VCaP (cell line): ENCODE results near the gene SH2D1B.

Source experiments
- H3K27ac ChIP-seq: fragments of 450-650 bp; 2 replicates; pipeline ENCODE4 v1.5.1; 2017
- TF ChIP-seq, protein P1 (sequence below): fragments of 450-650 bp; conservative IDR thresholded peaks from 2 replicates; pipeline ENCODE4 v1.5.1; 2017; ENCODE audit warnings: mild to moderate bottlenecking, moderate library complexity

SH2D1B gene

DNA sequence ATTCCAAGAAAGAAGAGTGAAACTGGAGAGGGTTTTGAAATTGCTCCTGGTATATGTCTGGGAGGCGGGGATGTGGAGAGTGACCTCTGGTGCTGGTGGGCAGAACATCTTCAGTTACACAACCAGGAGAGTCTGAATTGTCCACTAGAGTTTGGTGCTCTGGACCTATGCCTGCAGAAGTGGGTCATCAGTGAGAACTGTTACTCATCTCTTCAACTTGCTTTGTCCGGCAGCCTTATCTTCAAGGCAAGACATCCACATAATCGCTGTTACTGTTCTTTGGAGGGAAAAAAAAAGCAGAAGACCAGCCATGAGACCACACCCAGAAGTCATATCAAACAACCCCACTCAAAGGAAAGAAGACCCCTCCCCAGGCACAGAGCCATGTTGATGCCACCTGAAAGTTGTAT lies 14.9 kb downstream of the SH2D1B start:
- H3K27ac ChIP-seq = no peak overlapping the region
- TF ChIP-seq, protein P1, sequence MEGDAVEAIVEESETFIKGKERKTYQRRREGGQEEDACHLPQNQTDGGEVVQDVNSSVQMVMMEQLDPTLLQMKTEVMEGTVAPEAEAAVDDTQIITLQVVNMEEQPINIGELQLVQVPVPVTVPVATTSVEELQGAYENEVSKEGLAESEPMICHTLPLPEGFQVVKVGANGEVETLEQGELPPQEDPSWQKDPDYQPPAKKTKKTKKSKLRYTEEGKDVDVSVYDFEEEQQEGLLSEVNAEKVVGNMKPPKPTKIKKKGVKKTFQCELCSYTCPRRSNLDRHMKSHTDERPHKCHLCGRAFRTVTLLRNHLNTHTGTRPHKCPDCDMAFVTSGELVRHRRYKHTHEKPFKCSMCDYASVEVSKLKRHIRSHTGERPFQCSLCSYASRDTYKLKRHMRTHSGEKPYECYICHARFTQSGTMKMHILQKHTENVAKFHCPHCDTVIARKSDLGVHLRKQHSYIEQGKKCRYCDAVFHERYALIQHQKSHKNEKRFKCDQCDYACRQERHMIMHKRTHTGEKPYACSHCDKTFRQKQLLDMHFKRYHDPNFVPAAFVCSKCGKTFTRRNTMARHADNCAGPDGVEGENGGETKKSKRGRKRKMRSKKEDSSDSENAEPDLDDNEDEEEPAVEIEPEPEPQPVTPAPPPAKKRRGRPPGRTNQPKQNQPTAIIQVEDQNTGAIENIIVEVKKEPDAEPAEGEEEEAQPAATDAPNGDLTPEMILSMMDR = no peak

DNA sequence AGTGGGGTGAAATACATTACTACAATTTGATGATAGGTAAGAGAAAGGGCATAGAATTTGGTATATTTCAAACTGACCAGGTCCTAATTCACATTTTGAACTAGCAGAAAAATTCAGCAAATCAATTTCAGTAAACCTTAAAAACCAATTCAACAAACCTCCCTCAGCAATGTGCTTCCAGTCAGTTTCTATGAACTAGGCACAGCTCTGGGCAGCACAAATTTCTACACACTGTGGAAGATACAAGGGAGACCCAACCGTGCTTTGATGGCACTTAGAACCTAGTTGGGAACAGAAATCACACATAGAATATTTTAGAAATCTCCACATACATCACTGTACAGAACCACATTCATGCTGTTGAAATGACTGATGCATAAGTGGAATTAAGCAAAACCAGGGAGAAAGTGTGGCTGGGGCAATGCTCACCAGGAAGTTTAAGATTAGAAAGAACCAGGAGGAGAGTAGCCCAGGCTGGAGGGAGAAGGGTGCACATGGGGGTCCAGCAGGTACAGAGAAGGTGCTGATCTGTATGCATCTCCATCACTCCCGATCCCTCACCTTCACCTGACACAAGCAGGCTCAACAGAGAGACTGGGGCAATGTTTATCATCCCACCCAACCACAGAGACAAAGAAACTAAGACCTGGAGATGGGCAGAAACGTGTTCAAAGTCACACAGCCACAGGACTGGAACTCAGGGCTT lies 15.6 kb downstream of the SH2D1B start:
- TF ChIP-seq, protein P1 = no peak
- no peak overlapping the region for H3K27ac ChIP-seq

DNA sequence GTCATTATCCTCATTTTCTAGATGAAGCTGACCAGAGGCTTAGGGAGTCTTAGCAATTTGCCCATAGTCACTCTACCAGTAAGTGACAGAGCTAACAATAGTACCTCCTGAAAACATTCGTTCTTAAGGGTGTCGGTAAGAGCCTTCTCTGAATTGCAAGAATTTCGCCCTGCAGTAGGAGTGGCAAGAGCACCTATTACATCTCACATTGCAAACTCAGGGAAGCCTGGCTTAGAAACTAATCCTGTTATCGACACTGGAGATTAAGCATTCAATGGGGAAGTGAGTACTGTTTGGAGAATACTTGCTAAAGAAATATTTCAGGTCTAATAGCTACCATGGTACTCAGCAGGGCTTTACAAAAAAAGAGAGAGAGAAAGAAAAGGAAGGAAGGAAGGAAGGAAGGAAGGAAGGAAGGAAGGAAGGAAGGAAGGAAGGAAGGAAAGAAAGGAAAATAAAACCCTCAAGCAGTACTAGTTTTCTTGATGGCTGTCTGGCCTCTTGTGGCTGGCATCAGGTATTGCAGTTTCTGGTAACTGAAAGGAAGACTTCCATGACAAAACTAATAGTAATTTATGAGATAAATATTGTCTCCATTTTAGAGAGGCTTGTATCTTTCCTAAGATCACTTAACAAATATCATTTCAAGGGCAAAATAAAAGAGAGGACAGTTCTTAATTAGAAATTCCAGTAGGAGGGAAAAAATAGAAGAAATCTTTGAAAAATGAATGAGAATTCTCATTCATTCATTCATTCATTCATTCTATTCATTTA lies 20.0 kb downstream of the SH2D1B start:
- TF ChIP-seq, protein P1 = peak; percentile 83
- no peak overlapping the region; the same call in 1 of the 2 replicates for H3K27ac ChIP-seq

DNA sequence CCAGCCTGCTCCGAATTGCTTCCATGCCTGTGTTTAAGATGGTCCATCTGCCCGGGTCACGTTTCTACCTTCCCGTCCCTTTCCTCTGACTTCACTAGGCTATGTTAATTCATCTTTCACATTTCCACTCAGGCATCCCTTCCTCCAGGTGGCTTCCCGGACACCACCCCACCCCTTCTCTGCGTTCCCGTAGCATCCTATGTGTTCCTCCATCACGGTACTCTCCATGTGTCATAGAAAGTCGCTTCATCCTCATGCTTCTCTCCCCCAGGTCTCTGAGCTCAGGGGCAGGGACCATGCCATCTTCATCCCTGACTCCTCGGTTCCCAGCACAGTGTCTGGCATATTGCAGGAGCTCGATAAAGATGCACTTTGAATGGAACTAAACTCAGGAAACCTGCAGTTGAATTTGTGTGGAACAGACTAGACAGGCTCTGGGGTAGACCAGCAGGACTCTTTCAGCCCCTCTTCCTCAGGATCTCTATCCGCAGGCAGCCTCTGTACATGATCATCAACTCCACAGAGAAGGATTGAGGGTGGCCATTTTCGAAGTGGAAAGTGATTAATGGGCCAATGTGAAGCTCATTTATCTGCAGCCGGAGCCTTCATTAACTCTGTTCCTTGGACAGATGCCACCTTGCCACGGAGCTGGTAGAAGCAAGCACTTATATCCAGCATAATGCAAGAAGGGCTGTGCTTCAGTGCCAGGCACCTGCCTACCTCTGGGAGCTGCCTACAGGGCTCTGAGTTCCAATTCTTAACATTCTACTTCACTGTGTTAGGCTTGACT lies 21.3 kb downstream of the SH2D1B start:
- TF ChIP-seq, protein P1 = no peak
- no peak overlapping the region for H3K27ac ChIP-seq

- TF ChIP-seq, protein P1 = no peak
- no peak overlapping the region for H3K27ac ChIP-seq
Observed at GRCh38 chr1:162389971-162390370, 22.0 kb downstream of the SH2D1B start.

DNA sequence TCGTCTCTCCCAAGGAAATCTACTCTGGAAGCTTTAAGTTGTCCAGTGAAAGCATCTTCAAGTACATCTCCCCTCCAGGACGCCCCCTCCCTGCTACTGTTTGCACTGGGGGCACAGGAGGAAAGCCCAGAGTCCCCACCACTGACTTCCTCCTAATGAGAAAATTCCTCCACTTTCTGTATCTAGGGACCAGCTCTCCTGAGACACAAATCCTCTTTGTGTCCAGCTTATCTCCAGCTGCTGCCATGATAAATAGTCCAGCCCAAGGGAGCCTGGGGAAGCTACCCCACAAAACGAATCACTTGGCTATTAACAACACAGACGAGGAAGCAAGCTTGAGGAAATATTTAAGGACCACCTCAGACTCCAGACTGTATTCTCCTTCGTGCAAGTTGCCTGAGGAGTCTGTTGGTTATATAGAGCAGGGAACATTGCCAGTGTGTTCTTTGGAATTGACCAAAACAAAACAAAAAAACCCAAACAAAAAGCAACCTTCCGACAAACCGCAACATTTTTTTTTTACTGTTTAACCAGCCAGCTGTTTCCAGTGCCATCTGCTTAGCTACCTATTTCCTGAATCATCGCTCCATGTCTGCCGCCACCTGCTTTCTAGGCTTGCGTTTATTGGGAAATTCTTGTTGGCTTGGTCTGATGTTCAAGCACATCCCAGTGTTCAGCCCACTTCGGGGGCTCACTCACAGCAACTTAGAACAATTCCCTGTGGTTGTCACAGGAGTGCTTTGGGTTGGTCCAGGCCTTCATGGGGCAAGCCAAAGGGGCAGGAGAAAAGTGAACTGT lies 22.7 kb downstream of the SH2D1B start:
- TF ChIP-seq, protein P1 = no peak
- H3K27ac ChIP-seq = no peak overlapping the region
